DMS 273 treated with DMSO at 0.1 percent for 48 hours (cell line): ENCODE results near the gene EPHB2.
"Not testable (repeated sequence)": the region's sequence is repeated elsewhere in the genome, so short reads cannot be mapped to it uniquely, and the experiment has no call there.

Experiments used
- DNase-seq: peaks from one replicate; lab custom pipeline; 2025; lab: John Stamatoyannopoulos, UW

The EPHB2 gene

GRCh38 chr1:22710701-22711049 is at the start of gene EPHB2:
EPHB2 (plus strand) TSS chr1:22710839; CDS start chr1:22710983, 144 bp downstream.
- no peak for DNase-seq

GRCh38 chr1:22661880-22662279 is 48.8 kb upstream of the EPHB2 start:
- no peak for DNase-seq

GRCh38 chr1:22662318-22662717 is 48.3 kb upstream of the EPHB2 start:
- DNase-seq = peak; percentile 38

GRCh38 chr1:22662986-22663408 is 47.6 kb upstream of the EPHB2 start:
- DNase-seq = no peak

- no peak for DNase-seq
Observed at GRCh38 chr1:22665752-22666151, 44.9 kb upstream of the EPHB2 start.

GRCh38 chr1:22666412-22666811 is 44.2 kb upstream of the EPHB2 start:
- no peak for DNase-seq

- not testable (repeated sequence) for DNase-seq
Observed at GRCh38 chr1:22668840-22669239, 41.8 kb upstream of the EPHB2 start.

- DNase-seq = no peak
Observed at GRCh38 chr1:22670352-22670975, 40.2 kb upstream of the EPHB2 start.

GRCh38 chr1:22671999-22672398 is 38.6 kb upstream of the EPHB2 start:
- DNase-seq = no peak

- DNase-seq = peak; percentile 36
Observed at GRCh38 chr1:22673486-22674409, 36.9 kb upstream of the EPHB2 start.

- no peak for DNase-seq
Observed at GRCh38 chr1:22674410-22674749, 36.3 kb upstream of the EPHB2 start.

GRCh38 chr1:22676151-22676550 is 34.5 kb upstream of the EPHB2 start:
- not testable (repeated sequence) for DNase-seq

- DNase-seq = no peak
Observed at GRCh38 chr1:22676916-22677583, 33.6 kb upstream of the EPHB2 start.

GRCh38 chr1:22677931-22678896 is 32.4 kb upstream of the EPHB2 start:
- no peak for DNase-seq

GRCh38 chr1:22680726-22681125 is 29.9 kb upstream of the EPHB2 start:
- DNase-seq = no peak

- no peak for DNase-seq
Observed at GRCh38 chr1:22681556-22682276, 28.9 kb upstream of the EPHB2 start.

- DNase-seq = no peak
Observed at GRCh38 chr1:22683547-22683946, 27.1 kb upstream of the EPHB2 start.

GRCh38 chr1:22685591-22686059 is 25.0 kb upstream of the EPHB2 start:
- no peak for DNase-seq

GRCh38 chr1:22687191-22687590 is 23.4 kb upstream of the EPHB2 start:
- no peak for DNase-seq

GRCh38 chr1:22688466-22688865 is 22.2 kb upstream of the EPHB2 start:
- no peak for DNase-seq

- DNase-seq = no peak
Observed at GRCh38 chr1:22689505-22689904, 21.1 kb upstream of the EPHB2 start.
